NB4 (cell line): ENCODE data around the gene CALM3.

Source experiments
- CTCF ChIP-seq: IDR thresholded peaks from one replicate; pipeline ENCODE4 v1.5.1; 2012; ENCODE audit warnings: low read depth, low read length
- MYC ChIP-seq: IDR thresholded peaks from 2 replicates; pipeline ENCODE4 v1.6.1; 2011; ENCODE audit warnings: low read depth, low read length
- POLR2A ChIP-seq: IDR thresholded peaks from 2 replicates; pipeline ENCODE4 v1.6.1; 2011; ENCODE audit warnings: mild to moderate bottlenecking; ENCODE audit not compliant: insufficient read length; ENCODE audit errors: extremely low read depth
- TF ChIP-seq, protein P1 (sequence below): IDR thresholded peaks from 2 replicates; pipeline ENCODE4 v1.6.1; 2011; ENCODE audit warnings: low read depth, low read length

DNA sequence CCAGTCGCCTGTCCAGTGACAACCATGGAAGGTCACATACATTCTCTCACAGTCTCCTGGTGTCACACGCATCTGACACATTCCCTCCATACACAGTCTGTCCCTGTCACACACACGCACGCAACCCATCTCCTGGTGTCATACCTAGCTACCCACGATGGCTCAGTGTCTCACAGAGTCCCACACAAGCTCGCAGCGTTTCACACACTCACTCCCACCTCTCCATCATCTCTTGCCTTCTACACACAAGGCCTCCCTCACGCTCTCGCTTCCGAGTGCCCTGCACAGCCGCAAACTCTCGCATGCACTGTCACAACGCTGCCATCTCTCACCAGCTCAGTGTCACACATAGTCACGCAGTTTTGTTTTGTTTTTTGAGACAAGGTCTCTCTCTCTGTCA lies 36.1 kb downstream of the CALM3 start:
- no peak for TF ChIP-seq CTCF
- TF ChIP-seq POLR2A, result no peak
- no peak for TF ChIP-seq MYC
- TF ChIP-seq, protein P1, sequence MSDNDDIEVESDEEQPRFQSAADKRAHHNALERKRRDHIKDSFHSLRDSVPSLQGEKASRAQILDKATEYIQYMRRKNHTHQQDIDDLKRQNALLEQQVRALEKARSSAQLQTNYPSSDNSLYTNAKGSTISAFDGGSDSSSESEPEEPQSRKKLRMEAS, result no peak
